ENCODE data around the gene ADARB1.

ADARB1 gene

GRCh38 chr21:45074818-45075595 lies 627 bp downstream of the ADARB1 start:
- Mint-ChIP-seq H3K27ac (peak overlapping the region; percentile 88), H3K4me3 (peak overlapping the region; percentile 90), H3K36me3 (no peaks in the 10 kb centered on the region), H3K4me1 (ENCODE audit: low read depth) (peaks cover 47% of the 10 kb centered on the region), H3K27me3 (no peaks in the 10 kb centered on the region), H3K9me3 (ENCODE audit: low read depth) (no peaks in the 10 kb centered on the region)

GRCh38 chr21:45075596-45076244 lies 1.3 kb downstream of the ADARB1 start:
- H3K36me3 Mint-ChIP-seq: no peaks in the 10 kb centered on the region
- peak overlapping the region; percentile 88 for H3K27ac Mint-ChIP-seq
- H3K4me3 Mint-ChIP-seq: peak overlapping the region; percentile 90
- H3K27me3 Mint-ChIP-seq: no peaks in the 10 kb centered on the region
- H3K9me3 Mint-ChIP-seq (ENCODE audit: low read depth): no peaks in the 10 kb centered on the region
- H3K4me1 Mint-ChIP-seq (ENCODE audit: low read depth): peaks cover 53% of the 10 kb centered on the region

- H3K27ac Mint-ChIP-seq: peak overlapping the region; percentile 88
- H3K4me1 Mint-ChIP-seq (ENCODE audit: low read depth): peaks cover 59% of the 10 kb centered on the region
- peak overlapping the region; percentile 90 for H3K4me3 Mint-ChIP-seq
- H3K27me3 Mint-ChIP-seq: no peaks in the 10 kb centered on the region
- H3K36me3 Mint-ChIP-seq: peaks cover 1% of the 10 kb centered on the region
- no peaks in the 10 kb centered on the region for H3K9me3 Mint-ChIP-seq (ENCODE audit: low read depth)
Measured at GRCh38 chr21:45076245-45076711, 1.9 kb downstream of the ADARB1 start.

DNA sequence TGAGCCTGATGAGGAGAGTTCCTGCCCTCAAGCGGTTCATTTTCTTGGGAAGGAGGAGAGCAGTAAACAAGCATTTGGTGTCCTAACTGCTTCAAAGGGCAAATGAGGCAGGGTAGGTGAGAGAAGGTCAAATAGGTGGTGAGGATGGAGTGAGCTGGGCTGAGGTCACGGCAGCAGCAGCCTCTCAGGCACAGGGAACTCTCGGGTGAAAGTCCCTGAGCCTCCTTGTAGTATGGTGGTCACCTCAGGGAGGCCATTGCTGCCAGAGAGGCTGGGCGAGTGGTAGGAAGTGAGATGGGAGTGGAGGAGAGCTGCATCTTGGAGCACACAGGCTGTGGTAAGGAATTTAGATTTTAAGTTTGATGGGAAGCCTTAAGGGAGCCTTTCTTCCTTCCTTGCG lies 4.0 kb downstream of the ADARB1 start:
- H3K36me3 Mint-ChIP-seq: peaks cover 8% of the 10 kb centered on the region
- H3K4me3 Mint-ChIP-seq: peak overlapping the region; percentile 68

DNA sequence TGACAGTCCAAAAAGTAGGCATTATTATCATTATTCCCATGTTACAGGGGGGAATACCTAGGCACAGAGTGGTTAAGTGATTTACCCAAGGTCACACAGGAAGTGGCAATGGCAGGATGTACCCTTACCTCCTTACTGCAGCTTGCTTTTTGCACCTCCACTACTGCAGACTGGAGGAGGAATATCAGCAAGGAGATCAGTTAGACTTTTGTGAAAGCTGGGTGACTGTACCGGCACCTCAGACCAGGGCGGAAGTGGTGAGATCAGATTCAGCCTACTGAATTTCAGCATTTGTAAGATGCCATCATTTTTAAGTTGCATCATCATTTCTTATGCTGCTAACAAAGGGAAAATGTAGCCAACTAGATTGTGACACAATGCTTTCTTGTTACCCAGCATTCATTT lies 4.5 kb downstream of the ADARB1 start:
- Mint-ChIP-seq H3K36me3 (peaks cover 8% of the 10 kb centered on the region), H3K27me3 (no peaks in the 10 kb centered on the region), H3K4me3 (peak overlapping the region; percentile 68), H3K4me1 (ENCODE audit: low read depth) (peaks cover 80% of the 10 kb centered on the region), H3K9me3 (ENCODE audit: low read depth) (no peaks in the 10 kb centered on the region), H3K27ac (peak overlapping the region; percentile 98)

More for the DNA sequence above, 4.0 kb downstream of the ADARB1 start:
- H3K4me1 Mint-ChIP-seq (ENCODE audit: low read depth): peaks cover 78% of the 10 kb centered on the region
- no peaks in the 10 kb centered on the region for H3K27me3 Mint-ChIP-seq
- H3K9me3 Mint-ChIP-seq (ENCODE audit: low read depth): no peaks in the 10 kb centered on the region
- peak overlapping the region; percentile 98 for H3K27ac Mint-ChIP-seq

DNA sequence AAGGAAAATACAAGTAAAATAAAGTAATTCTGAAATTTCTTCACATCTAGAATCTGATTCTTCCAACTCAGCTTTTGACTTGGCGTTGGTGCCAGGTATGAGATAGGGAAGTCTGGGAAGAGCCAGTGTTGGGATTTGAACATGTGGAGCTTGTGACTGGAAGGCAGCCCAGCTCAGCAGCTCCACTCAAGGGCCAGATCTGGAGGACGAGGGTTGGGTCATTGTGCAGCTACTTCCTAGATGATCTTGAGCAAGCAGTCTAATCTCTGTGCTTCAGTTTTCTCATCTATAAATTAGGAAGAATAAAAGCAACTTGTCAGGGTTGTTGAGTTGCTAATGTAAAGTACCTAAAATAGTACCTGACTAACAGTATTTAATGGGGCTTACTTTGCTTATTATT lies 5.0 kb downstream of the ADARB1 start:
- Mint-ChIP-seq H3K9me3 (ENCODE audit: low read depth) (no peaks in the 10 kb centered on the region), H3K27me3 (no peaks in the 10 kb centered on the region), H3K4me3 (peak overlapping the region; percentile 68), H3K4me1 (ENCODE audit: low read depth) (peaks cover 85% of the 10 kb centered on the region), H3K27ac (peak overlapping the region; percentile 98), H3K36me3 (peaks cover 8% of the 10 kb centered on the region)

- H3K27ac Mint-ChIP-seq: peak overlapping the region; percentile 98
- no peaks in the 10 kb centered on the region for H3K27me3 Mint-ChIP-seq
- H3K4me1 Mint-ChIP-seq (ENCODE audit: low read depth): peaks cover 94% of the 10 kb centered on the region
- H3K4me3 Mint-ChIP-seq: peak overlapping the region; percentile 68
- H3K36me3 Mint-ChIP-seq: peaks cover 8% of the 10 kb centered on the region
- H3K9me3 Mint-ChIP-seq (ENCODE audit: low read depth): no peaks in the 10 kb centered on the region
Measured at GRCh38 chr21:45080232-45080631, 5.9 kb downstream of the ADARB1 start.

DNA sequence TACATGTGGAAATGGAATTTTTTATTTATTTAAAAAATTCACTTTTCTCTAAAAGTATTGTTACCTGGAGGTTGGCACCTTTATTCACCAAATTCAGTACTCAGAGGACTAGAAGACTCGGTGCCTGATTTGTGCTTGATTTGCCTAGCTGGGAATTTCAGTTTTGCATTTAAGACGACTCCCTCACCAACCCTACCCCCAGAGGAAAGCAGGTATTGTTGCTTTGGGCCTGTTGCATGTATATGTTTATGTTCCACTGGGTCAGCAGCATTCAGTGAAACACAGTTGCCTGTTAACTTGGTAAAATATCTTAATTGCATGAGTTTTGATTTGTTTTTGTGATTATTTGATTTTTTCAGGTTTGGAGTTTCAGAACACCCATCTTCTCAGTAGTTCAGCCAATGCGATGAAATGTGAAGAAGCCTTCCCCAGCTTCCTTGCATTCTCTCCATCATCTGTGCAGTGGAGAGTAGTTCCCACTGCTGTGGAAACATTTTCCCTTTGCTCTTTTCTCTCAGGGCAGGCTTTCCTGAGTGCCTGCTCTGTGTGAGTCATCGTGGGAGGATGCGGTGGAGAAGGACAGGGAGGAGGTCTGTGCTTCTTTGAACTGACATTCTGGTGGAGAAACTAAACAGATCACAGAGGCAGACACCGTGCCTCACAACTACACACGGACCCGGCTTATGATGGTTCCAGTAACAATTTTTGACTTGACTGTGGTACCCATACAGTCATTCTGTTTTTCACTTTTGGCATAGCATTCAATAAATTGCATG lies 6.4 kb downstream of the ADARB1 start:
- no peaks in the 10 kb centered on the region for H3K27me3 Mint-ChIP-seq
- H3K9me3 Mint-ChIP-seq (ENCODE audit: low read depth): no peaks in the 10 kb centered on the region
- peak overlapping the region; percentile 66 for H3K4me3 Mint-ChIP-seq
- peak overlapping the region; percentile 92 for H3K27ac Mint-ChIP-seq
- H3K4me1 Mint-ChIP-seq (ENCODE audit: low read depth): peaks cover 96% of the 10 kb centered on the region
- peaks cover 8% of the 10 kb centered on the region for H3K36me3 Mint-ChIP-seq

DNA sequence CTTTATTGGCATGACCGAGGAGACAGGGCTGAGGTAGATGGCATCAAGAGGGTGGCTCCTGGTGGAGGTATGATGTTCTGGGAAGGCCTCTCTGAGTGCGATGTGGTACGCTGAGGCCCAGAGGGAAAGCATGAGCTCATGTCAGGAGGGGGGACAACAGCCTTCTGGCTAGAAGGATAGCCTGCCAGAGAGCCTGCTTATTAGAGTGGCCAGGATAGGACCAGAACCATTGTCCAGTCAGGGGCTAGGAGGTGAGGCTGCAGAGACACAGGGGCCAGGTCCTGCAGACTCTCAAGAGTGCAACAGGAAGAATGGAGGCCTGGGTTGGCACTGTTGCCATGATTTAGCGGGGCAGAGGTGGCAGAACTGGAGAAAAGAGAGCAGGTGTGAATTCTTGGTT lies 7.3 kb downstream of the ADARB1 start:
- Mint-ChIP-seq H3K4me3 (peak overlapping the region; percentile 66), H3K4me1 (ENCODE audit: low read depth) (peaks cover 96% of the 10 kb centered on the region)

DNA sequence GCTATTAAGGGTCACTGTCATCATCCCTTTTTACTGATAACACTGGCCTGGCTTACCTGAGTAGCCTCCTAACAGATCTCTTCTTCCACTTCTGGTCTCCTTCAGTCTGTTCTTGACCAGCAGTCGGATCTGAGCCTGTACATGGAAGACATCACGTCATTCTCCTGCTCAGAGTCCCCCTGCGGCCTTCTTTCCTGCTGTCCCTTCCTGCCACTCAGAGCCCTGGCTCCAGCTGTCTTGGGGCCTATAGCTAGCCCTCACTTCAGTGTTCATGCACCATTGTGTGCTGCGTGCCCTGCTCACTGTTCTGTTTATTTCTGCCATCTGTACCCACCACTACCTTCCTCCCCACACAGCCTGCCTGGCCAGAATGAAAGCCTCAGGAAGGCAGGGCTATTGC lies 8.4 kb downstream of the ADARB1 start:
- Mint-ChIP-seq H3K27me3 (no peaks in the 10 kb centered on the region), H3K9me3 (ENCODE audit: low read depth) (no peaks in the 10 kb centered on the region), H3K27ac (peak overlapping the region; percentile 85), H3K4me1 (ENCODE audit: low read depth) (peaks cover 99% of the 10 kb centered on the region), H3K36me3 (peaks cover 8% of the 10 kb centered on the region), H3K4me3 (no peak overlapping the region)

More for the DNA sequence above, 7.3 kb downstream of the ADARB1 start:
- peaks cover 8% of the 10 kb centered on the region for H3K36me3 Mint-ChIP-seq
- peak overlapping the region; percentile 92 for H3K27ac Mint-ChIP-seq
- no peaks in the 10 kb centered on the region for H3K27me3 Mint-ChIP-seq
- H3K9me3 Mint-ChIP-seq (ENCODE audit: low read depth): no peaks in the 10 kb centered on the region

DNA sequence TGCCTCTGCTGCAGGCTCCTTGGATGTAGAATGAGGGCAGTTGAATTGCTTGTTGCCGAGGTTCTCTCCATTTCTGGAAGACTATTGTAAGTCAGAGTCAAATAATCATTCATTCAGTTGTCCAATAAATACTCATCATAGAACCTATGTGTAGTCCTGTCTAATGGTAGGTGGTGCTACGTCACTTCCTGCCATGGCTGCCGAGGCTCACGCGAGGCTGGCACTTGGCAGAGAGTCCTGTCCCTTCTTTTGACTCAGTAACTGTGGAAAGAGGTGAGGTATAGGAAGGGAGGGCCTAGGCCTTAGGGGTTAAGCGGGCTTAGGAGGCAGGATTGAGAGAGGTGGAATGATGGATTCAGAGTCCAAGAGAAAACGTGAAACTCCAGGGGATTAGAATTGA lies 9.7 kb downstream of the ADARB1 start:
- peak overlapping the region; percentile 85 for H3K27ac Mint-ChIP-seq
- H3K27me3 Mint-ChIP-seq: no peaks in the 10 kb centered on the region
- H3K36me3 Mint-ChIP-seq: peaks cover 8% of the 10 kb centered on the region
- peaks cover 99% of the 10 kb centered on the region for H3K4me1 Mint-ChIP-seq (ENCODE audit: low read depth)
- peak overlapping the region; percentile 47 for H3K4me3 Mint-ChIP-seq
- H3K9me3 Mint-ChIP-seq (ENCODE audit: low read depth): no peaks in the 10 kb centered on the region

- Mint-ChIP-seq H3K4me3 (no peak overlapping the region), H3K27me3 (no peaks in the 10 kb centered on the region), H3K27ac (peak overlapping the region; percentile 85), H3K9me3 (ENCODE audit: low read depth) (no peaks in the 10 kb centered on the region), H3K4me1 (ENCODE audit: low read depth) (peaks cover 96% of the 10 kb centered on the region), H3K36me3 (peaks cover 8% of the 10 kb centered on the region)
Measured at GRCh38 chr21:45084881-45085536, 10.6 kb downstream of the ADARB1 start.

DNA sequence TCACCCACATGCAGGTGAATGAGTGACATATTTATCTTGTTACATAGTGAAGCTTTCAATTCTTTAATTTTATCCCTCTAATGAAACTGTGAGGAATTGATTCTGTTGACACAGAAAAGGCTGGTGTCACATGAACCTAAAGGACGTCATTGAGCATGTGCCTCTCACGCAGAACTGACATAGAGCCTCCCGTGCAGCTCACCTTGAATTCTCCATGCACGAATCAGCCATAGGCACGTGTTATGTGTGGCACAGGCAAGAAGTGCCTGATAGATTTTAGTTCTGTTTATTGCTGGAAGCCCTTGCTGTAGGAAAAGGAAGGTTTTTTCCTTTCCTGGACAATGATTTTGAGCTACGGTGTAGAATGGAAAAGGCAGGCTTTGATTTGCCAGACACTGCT lies 11.3 kb downstream of the ADARB1 start:
- Mint-ChIP-seq H3K4me3 (no peak overlapping the region), H3K36me3 (peaks cover 8% of the 10 kb centered on the region)

GRCh38 chr21:45086337-45086958 lies 12.1 kb downstream of the ADARB1 start:
- H3K36me3 Mint-ChIP-seq: peaks cover 5% of the 10 kb centered on the region
- peak overlapping the region; percentile 64 for H3K27ac Mint-ChIP-seq
- no peaks in the 10 kb centered on the region for H3K27me3 Mint-ChIP-seq
- H3K4me3 Mint-ChIP-seq: peak overlapping the region; percentile 50
- peaks cover 92% of the 10 kb centered on the region for H3K4me1 Mint-ChIP-seq (ENCODE audit: low read depth)
- H3K9me3 Mint-ChIP-seq (ENCODE audit: low read depth): no peaks in the 10 kb centered on the region

More for the DNA sequence above, 11.3 kb downstream of the ADARB1 start:
- no peaks in the 10 kb centered on the region for H3K27me3 Mint-ChIP-seq
- H3K27ac Mint-ChIP-seq: peak overlapping the region; percentile 85
- no peaks in the 10 kb centered on the region for H3K9me3 Mint-ChIP-seq (ENCODE audit: low read depth)
- peaks cover 95% of the 10 kb centered on the region for H3K4me1 Mint-ChIP-seq (ENCODE audit: low read depth)
